H9 (cell line): ENCODE data around the gene AKIP1. TPM values are rescaled to one million over a fixed set of nuclear protein-coding genes. Genes with fewer than 3 reads are reported as not detected.
"Not testable (repeated sequence)": the region's sequence is repeated elsewhere in the genome, so short reads cannot be mapped to it uniquely, and the experiment has no call there.

Source experiments
- DNase-seq: peaks from one replicate; pipeline ENCODE4 v3.0.0-alpha.2; 2017
- H2AFZ ChIP-seq: one replicate; pipeline ENCODE4 v1.6.1; 2013; ENCODE audit warnings: mild to moderate bottlenecking, low read length, control low read depth, moderate library complexity
- H2AK5ac ChIP-seq: 2 replicates; pipeline ENCODE4 v1.6.1; 2013; ENCODE audit warnings: low read length, control low read depth, mixed read lengths; ENCODE audit not compliant: insufficient read length
- H2BK120ac ChIP-seq: one replicate; pipeline ENCODE4 v1.6.1; 2013; ENCODE audit warnings: low read depth, mild to moderate bottlenecking, low read length, control low read depth, inconsistent platforms; ENCODE audit not compliant: poor library complexity, severe bottlenecking
- H2BK12ac ChIP-seq: 2 replicates; pipeline ENCODE4 v1.6.1; 2013; ENCODE audit warnings: low read length, control low read depth, mixed read lengths, low read depth; ENCODE audit not compliant: insufficient read length
- H2BK15ac ChIP-seq: 2 replicates; pipeline ENCODE4 v1.6.1; 2013; ENCODE audit warnings: low read depth, low read length, control low read depth
- H2BK20ac ChIP-seq: one replicate; pipeline ENCODE4 v1.6.1; 2013; ENCODE audit warnings: low read depth, mild to moderate bottlenecking, low read length, control low read depth, inconsistent platforms; ENCODE audit not compliant: poor library complexity, severe bottlenecking
- H2BK5ac ChIP-seq: 2 replicates; pipeline ENCODE4 v1.6.1; 2013; ENCODE audit warnings: low read length, control low read depth, mixed read lengths; ENCODE audit not compliant: insufficient read length
- H3K14ac ChIP-seq: 2 replicates; pipeline ENCODE4 v1.6.1; 2013; ENCODE audit warnings: low read length, control low read depth; ENCODE audit not compliant: insufficient read depth
- H3K18ac ChIP-seq: 2 replicates; pipeline ENCODE4 v1.6.1; 2013; ENCODE audit warnings: low read depth, mild to moderate bottlenecking, mixed read lengths, low read length, control low read depth; ENCODE audit not compliant: insufficient read length
- H3K23ac ChIP-seq: 2 replicates; pipeline ENCODE4 v1.6.1; 2013; ENCODE audit warnings: low read length, control low read depth, mixed read lengths, low read depth; ENCODE audit not compliant: insufficient read length
- H3K23me2 ChIP-seq: 2 replicates; pipeline ENCODE4 v1.6.1; 2013; ENCODE audit warnings: low read depth, mild to moderate bottlenecking, mixed read lengths, low read length, control low read depth; ENCODE audit not compliant: insufficient read length, poor library complexity, severe bottlenecking
- H3K27ac ChIP-seq: 2 replicates; pipeline ENCODE4 v1.5.1; 2013; ENCODE audit warnings: low read length, control low read depth, mixed read lengths, low read depth; ENCODE audit not compliant: insufficient read length
- H3K27me3 ChIP-seq: 2 replicates; pipeline ENCODE4 v1.6.1; 2013; ENCODE audit warnings: low read length, control low read depth, inconsistent platforms; ENCODE audit not compliant: insufficient read depth
- H3K4ac ChIP-seq: 2 replicates; pipeline ENCODE4 v1.6.1; 2013; ENCODE audit warnings: low read depth, mild to moderate bottlenecking, control low read depth, inconsistent platforms, low read length, moderate library complexity
- H3K4me1 ChIP-seq: 2 replicates; pipeline ENCODE4 v1.6.1; 2013; ENCODE audit warnings: low read length, control low read depth, inconsistent platforms; ENCODE audit not compliant: insufficient read depth
- H3K4me2 ChIP-seq: 2 replicates; pipeline ENCODE4 v1.6.1; 2013; ENCODE audit warnings: low read length, control low read depth, mixed read lengths; ENCODE audit not compliant: insufficient read length, insufficient read depth
- H3K56ac ChIP-seq: 2 replicates; pipeline ENCODE4 v1.6.1; 2013; ENCODE audit warnings: low read depth, mild to moderate bottlenecking, mixed read lengths, low read length, control low read depth; ENCODE audit not compliant: insufficient read length
- H3K79me1 ChIP-seq: 2 replicates; pipeline ENCODE4 v1.6.1; 2013; ENCODE audit warnings: low read depth, mild to moderate bottlenecking, moderate library complexity, low read length, control low read depth, inconsistent platforms; ENCODE audit not compliant: insufficient read depth, poor library complexity, severe bottlenecking
- H3K79me2 ChIP-seq: 2 replicates; pipeline ENCODE4 v1.6.1; 2013; ENCODE audit warnings: low read length, control low read depth, inconsistent platforms; ENCODE audit not compliant: insufficient read depth
- H3K9ac ChIP-seq: 2 replicates; pipeline ENCODE4 v1.6.1; 2013; ENCODE audit warnings: low read length, control low read depth, mixed read lengths; ENCODE audit not compliant: insufficient read length; ENCODE audit errors: extremely low read depth
- H3K9me3 ChIP-seq: one replicate; pipeline ENCODE4 v1.6.1; 2013; ENCODE audit warnings: low read depth, low read length, inconsistent platforms; ENCODE audit not compliant: control insufficient read depth
- H3T11ph ChIP-seq: one replicate; pipeline ENCODE4 v1.6.1; 2013; ENCODE audit warnings: mild to moderate bottlenecking, low read length, control low read depth, inconsistent platforms
- H4K20me1 ChIP-seq: one replicate; pipeline ENCODE4 v1.6.1; 2013; ENCODE audit not compliant: control insufficient read depth, insufficient read length, insufficient read depth
- H4K5ac ChIP-seq: 2 replicates; pipeline ENCODE4 v1.6.1; 2013; ENCODE audit warnings: low read depth, mild to moderate bottlenecking, mixed read lengths, low read length, control low read depth; ENCODE audit not compliant: insufficient read length
- H4K8ac ChIP-seq: replicated peaks from 2 replicates; pipeline ENCODE4 v1.6.1; 2013; ENCODE audit warnings: low read length, control low read depth, mixed read lengths, low read depth; ENCODE audit not compliant: insufficient read length
- H4K91ac ChIP-seq: 2 replicates; pipeline ENCODE4 v1.6.1; 2013; ENCODE audit warnings: low read depth, mild to moderate bottlenecking, moderate library complexity, mixed read lengths, low read length, control low read depth; ENCODE audit not compliant: insufficient read length
- H3K27ac Mint-ChIP-seq, 3 experiments: 2 replicates in 2 of 3; 3 replicates in 1 of 3; pipeline ENCODE4 v1.8.0; 2020 to 2021; ENCODE audit warnings: mixed read lengths in 3 of 3, mild to moderate bottlenecking in 1 of 3, moderate library complexity in 1 of 3
- H3K27me3 Mint-ChIP-seq: 2 replicates; pipeline ENCODE4 v1.8.0; 2021; ENCODE audit warnings: low read depth, mild to moderate bottlenecking, moderate library complexity, mixed read lengths
- H3K36me3 Mint-ChIP-seq, 3 experiments: 2 replicates in 2 of 3; 3 replicates in 1 of 3; pipeline ENCODE4 v1.8.0; 2020 to 2021; ENCODE audit warnings: low read depth in 3 of 3, mixed read lengths in 3 of 3; ENCODE audit not compliant: insufficient read depth in 1 of 3
- H3K4me1 Mint-ChIP-seq, 2 experiments: 2 replicates each; pipeline ENCODE4 v1.8.0; 2020; ENCODE audit warnings: mixed read lengths in 2 of 2
- H3K4me3 Mint-ChIP-seq, 2 experiments: 2 replicates in 1 of 2; 3 replicates in 1 of 2; pipeline ENCODE4 v1.8.0; 2020 to 2021; ENCODE audit warnings: mild to moderate bottlenecking in 2 of 2, mixed read lengths in 2 of 2, moderate library complexity in 1 of 2
- H3K9me3 Mint-ChIP-seq, 2 experiments: 2 replicates in 1 of 2; 3 replicates in 1 of 2; pipeline ENCODE4 v1.8.0; 2020; ENCODE audit warnings: mild to moderate bottlenecking in 2 of 2, mixed read lengths in 2 of 2, moderate library complexity in 1 of 2
- CTCF ChIP-seq: fragments of 200-600 bp; sonication (generic); conservative IDR thresholded peaks from 3 replicates; pipeline ENCODE4 v1.8.0; 2021; ENCODE audit warnings: antibody characterized with exemption, mild to moderate bottlenecking
- WGBS: extraction: QIAGEN DNeasy Blood & Tissue Kit; methylation state at CpG from one replicate; pipeline ENCODE4 v1.1.7; 2013; ENCODE audit warnings: missing lambda C conversion rate, low lambda C conversion rate, mixed read lengths; ENCODE audit not compliant: insufficient read length; ENCODE audit errors: extremely low coverage; 5-methylcytosine and 5-hydroxymethylcytosine counted together
- total RNA-seq: library from RNA; stranded (reverse); gene quantifications from 2 replicates; pipeline ENCODE4 v1.2.1, GENCODE V29; 2021

The AKIP1 gene
- total RNA-seq, 1 experiment from 2014 or later = 21.0 TPM

GRCh38 chr11:8878771-8879170 is 32.2 kb upstream of the AKIP1 start:
- no peaks in the 10 kb centered on the region for H3K9me3 ChIP-seq
- Mint-ChIP-seq H3K27me3 (no peaks in the 10 kb centered on the region; the same call in 1 of the 2 replicates), H3K27ac (no peak overlapping the region), H3K4me1 (no peaks in the 10 kb centered on the region), H3K36me3 (no peaks in the 10 kb centered on the region), H3K4me3 (no peak overlapping the region), H3K9me3 (no peaks in the 10 kb centered on the region)
- H3K14ac ChIP-seq = no peak overlapping the region
- no peak overlapping the region for H3K18ac ChIP-seq
- H4K20me1 ChIP-seq = no peaks in the 10 kb centered on the region
- H2AFZ ChIP-seq = no peak overlapping the region
- WGBS = no CpG with 5 or more reads among the region's 2 CpGs
- DNase-seq = no peak
- no peak overlapping the region for H2BK20ac ChIP-seq
- H4K8ac ChIP-seq = no peak overlapping the region
- H3K79me1 ChIP-seq = no peaks in the 10 kb centered on the region
- H3K4me1 ChIP-seq = no peaks in the 10 kb centered on the region
- no peak overlapping the region for H3K9ac ChIP-seq
- H4K5ac ChIP-seq = no peak overlapping the region
- H3K56ac ChIP-seq = no peak overlapping the region
- H3K27ac ChIP-seq = no peak overlapping the region
- no peak overlapping the region for H2BK15ac ChIP-seq
- no peak overlapping the region for H2BK120ac ChIP-seq
- no peak overlapping the region for H2BK12ac ChIP-seq
- no peak overlapping the region for H3K23ac ChIP-seq
- H2AK5ac ChIP-seq = no peak overlapping the region
- H4K91ac ChIP-seq = no peak overlapping the region
- H3K4ac ChIP-seq = no peak overlapping the region
- no peaks in the 10 kb centered on the region for H3K23me2 ChIP-seq
- no peaks in the 10 kb centered on the region for H3K27me3 ChIP-seq
- no peak overlapping the region for H3T11ph ChIP-seq
- no peak for TF ChIP-seq CTCF
- no peaks in the 10 kb centered on the region for H3K79me2 ChIP-seq
- H2BK5ac ChIP-seq = no peak overlapping the region
- H3K4me2 ChIP-seq = no peak overlapping the region

- not testable (repeated sequence) for H3K4me3 Mint-ChIP-seq, H4K91ac ChIP-seq, H3K4me1 Mint-ChIP-seq, H4K20me1 ChIP-seq, H3K4me1 ChIP-seq, H3K79me2 ChIP-seq, H2BK120ac ChIP-seq, H3K23ac ChIP-seq, H3K9ac ChIP-seq, H3K4me2 ChIP-seq, H3K56ac ChIP-seq, H3K4ac ChIP-seq, H2BK15ac ChIP-seq, H3K79me1 ChIP-seq, H2AFZ ChIP-seq, H3K9me3 ChIP-seq, H2AK5ac ChIP-seq, H3K9me3 Mint-ChIP-seq, H3K14ac ChIP-seq, H2BK12ac ChIP-seq, H3K23me2 ChIP-seq, H3T11ph ChIP-seq, H3K36me3 Mint-ChIP-seq, DNase-seq, H4K8ac ChIP-seq, H3K27ac ChIP-seq, H2BK5ac ChIP-seq, H3K18ac ChIP-seq, H3K27me3 Mint-ChIP-seq, H4K5ac ChIP-seq, H3K27me3 ChIP-seq, H2BK20ac ChIP-seq
- H3K27ac Mint-ChIP-seq = 0 out of 7 replicates have a peak overlapping the region, but pooled peaks of 1 of the 3 experiments have one; percentile 4
- WGBS = no CpG with 5 or more reads among the region's 7 CpGs
Measured at GRCh38 chr11:8881585-8881984, 29.4 kb upstream of the AKIP1 start.
